ENCODE measurements around the gene AMOTL1.

- TF ChIP-seq POLR2A (IDR thresholded peaks at IDR 0.05) (no peak), CTCF (IDR thresholded peaks at IDR 0.05) (no peak)
Measured at GRCh38 chr11:94880216-94880615, 112.1 kb downstream of the AMOTL1 start.
